Measurements from ENCODE around the gene ORM1.
A peak's percentile ranks its signal among the peaks of the same experiment; 100 is the strongest.
"Not testable (repeated sequence)": the region's sequence is repeated elsewhere in the genome, so short reads cannot be mapped to it uniquely, and the experiment has no call there.

ORM1 gene

GRCh38 chr9:114328357-114328820 lies 5.5 kb downstream of the ORM1 start:
- not testable (repeated sequence) for DNase-seq

GRCh38 chr9:114328937-114329624 lies 6.2 kb downstream of the ORM1 start:
- DNase-seq = not testable (repeated sequence)

- not testable (repeated sequence) for DNase-seq
Measured at GRCh38 chr9:114329625-114330022, 6.7 kb downstream of the ORM1 start, which contains the start of gene ORM2. Gene ORM2, plus strand, starts transcription at chr9:114329869. Its CDS starts 36 bp downstream, at chr9:114329905.

GRCh38 chr9:114330636-114331035 lies 7.7 kb downstream of the ORM1 start:
- DNase-seq = no peak

- not testable (repeated sequence) for DNase-seq
Measured at GRCh38 chr9:114331229-114332195, 8.6 kb downstream of the ORM1 start.

GRCh38 chr9:114332474-114333040 lies 9.7 kb downstream of the ORM1 start:
- not testable (repeated sequence) for DNase-seq

- DNase-seq = not testable (repeated sequence)
Measured at GRCh38 chr9:114333718-114334117, 10.8 kb downstream of the ORM1 start.

- DNase-seq = no peak
Measured at GRCh38 chr9:114334490-114334889, 11.6 kb downstream of the ORM1 start.

GRCh38 chr9:114335745-114336144 lies 12.8 kb downstream of the ORM1 start:
- no peak for DNase-seq

- DNase-seq = no peak
Measured at GRCh38 chr9:114336157-114336556, 13.3 kb downstream of the ORM1 start.

- no peak for DNase-seq
Measured at GRCh38 chr9:114336699-114337395, 13.9 kb downstream of the ORM1 start.

GRCh38 chr9:114338187-114338586 lies 15.3 kb downstream of the ORM1 start:
- DNase-seq = no peak

GRCh38 chr9:114339130-114339908 lies 16.4 kb downstream of the ORM1 start:
- peak; percentile 46 for DNase-seq

- DNase-seq = no peak
Measured at GRCh38 chr9:114341152-114341830, 18.4 kb downstream of the ORM1 start.

GRCh38 chr9:114341991-114342390 lies 19.1 kb downstream of the ORM1 start:
- no peak for DNase-seq

GRCh38 chr9:114342755-114343440 lies 20.0 kb downstream of the ORM1 start:
- no peak for DNase-seq

GRCh38 chr9:114343471-114344187 lies 20.7 kb downstream of the ORM1 start:
- no peak for DNase-seq

- no peak for DNase-seq
Measured at GRCh38 chr9:114344188-114344566, 21.3 kb downstream of the ORM1 start.

- DNase-seq = no peak
Measured at GRCh38 chr9:114344692-114345091, 21.8 kb downstream of the ORM1 start.

GRCh38 chr9:114345493-114346065 lies 22.7 kb downstream of the ORM1 start:
- no peak for DNase-seq
